Measurements from ENCODE around the gene KCNK2.

Gene KCNK2

DNA sequence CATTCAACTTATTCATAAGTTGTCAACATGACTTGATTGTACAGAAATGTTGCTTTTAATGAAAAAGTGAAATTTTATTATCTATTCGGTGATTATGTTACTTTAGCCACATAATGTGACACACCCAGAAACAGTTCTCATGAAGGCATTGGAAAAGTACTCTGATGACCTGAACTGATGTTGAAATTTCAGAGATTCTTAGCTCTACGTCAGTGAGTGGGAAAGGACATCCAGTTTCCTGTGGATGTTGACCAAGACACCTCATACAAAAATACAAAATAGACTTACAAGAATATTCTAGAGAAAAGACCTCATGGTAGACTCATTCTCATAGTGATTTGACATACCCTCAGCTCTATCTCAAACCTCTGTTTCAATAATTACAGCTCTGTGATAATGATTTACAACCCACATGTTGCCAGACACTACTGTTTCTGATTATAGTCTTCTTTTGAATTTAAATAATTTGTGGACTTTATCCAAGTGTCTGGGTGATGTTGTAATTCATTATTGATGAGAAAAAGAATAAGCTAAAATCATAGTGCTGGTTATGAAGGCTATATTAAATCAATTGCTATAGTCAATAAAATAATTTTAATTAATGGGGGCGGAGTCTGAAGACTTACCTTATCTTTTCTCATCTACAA, 37.3 kb downstream of the KCNK2 start:
- TF ChIP-seq, protein P1, sequence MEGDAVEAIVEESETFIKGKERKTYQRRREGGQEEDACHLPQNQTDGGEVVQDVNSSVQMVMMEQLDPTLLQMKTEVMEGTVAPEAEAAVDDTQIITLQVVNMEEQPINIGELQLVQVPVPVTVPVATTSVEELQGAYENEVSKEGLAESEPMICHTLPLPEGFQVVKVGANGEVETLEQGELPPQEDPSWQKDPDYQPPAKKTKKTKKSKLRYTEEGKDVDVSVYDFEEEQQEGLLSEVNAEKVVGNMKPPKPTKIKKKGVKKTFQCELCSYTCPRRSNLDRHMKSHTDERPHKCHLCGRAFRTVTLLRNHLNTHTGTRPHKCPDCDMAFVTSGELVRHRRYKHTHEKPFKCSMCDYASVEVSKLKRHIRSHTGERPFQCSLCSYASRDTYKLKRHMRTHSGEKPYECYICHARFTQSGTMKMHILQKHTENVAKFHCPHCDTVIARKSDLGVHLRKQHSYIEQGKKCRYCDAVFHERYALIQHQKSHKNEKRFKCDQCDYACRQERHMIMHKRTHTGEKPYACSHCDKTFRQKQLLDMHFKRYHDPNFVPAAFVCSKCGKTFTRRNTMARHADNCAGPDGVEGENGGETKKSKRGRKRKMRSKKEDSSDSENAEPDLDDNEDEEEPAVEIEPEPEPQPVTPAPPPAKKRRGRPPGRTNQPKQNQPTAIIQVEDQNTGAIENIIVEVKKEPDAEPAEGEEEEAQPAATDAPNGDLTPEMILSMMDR (IDR thresholded peaks at IDR 0.05; ENCODE audit: borderline replicate concordance, control extremely low read depth, extremely low read depth, insufficient read depth, missing control alignments), result no peak
- no peak for DNase-seq (ENCODE audit: low spot score)
- in situ Hi-C loops (cut with MboI; ENCODE audit: low sequenced_read_pairs, unreplicated experiment), result no loop called here

- in situ Hi-C loops (cut with MboI; ENCODE audit: low sequenced_read_pairs, unreplicated experiment), result no loop called here
- no peak for DNase-seq (ENCODE audit: low spot score)
Observed at GRCh38 chr1:215128504-215128903, 46.0 kb downstream of the KCNK2 start.

GRCh38 chr1:215131291-215131690, 48.8 kb downstream of the KCNK2 start:
- DNase-seq (ENCODE audit: low spot score), result no peak
- TF ChIP-seq, protein P1 (IDR thresholded peaks at IDR 0.05; ENCODE audit: borderline replicate concordance, control extremely low read depth, extremely low read depth, insufficient read depth, missing control alignments), result no peak
- in situ Hi-C loops (cut with MboI; ENCODE audit: low sequenced_read_pairs, unreplicated experiment), result no loop called here

More at GRCh38 chr1:215128504-215128903, 46.0 kb downstream of the KCNK2 start:
- TF ChIP-seq, protein P1 (IDR thresholded peaks at IDR 0.05; ENCODE audit: borderline replicate concordance, control extremely low read depth, extremely low read depth, insufficient read depth, missing control alignments), result no peak

GRCh38 chr1:215132156-215132555, 49.6 kb downstream of the KCNK2 start:
- in situ Hi-C loops (cut with MboI; ENCODE audit: low sequenced_read_pairs, unreplicated experiment), result no loop called here
- TF ChIP-seq, protein P1 (IDR thresholded peaks at IDR 0.05; ENCODE audit: borderline replicate concordance, control extremely low read depth, extremely low read depth, insufficient read depth, missing control alignments), result no peak
- no peak for DNase-seq (ENCODE audit: low spot score)

- TF ChIP-seq, protein P1 (IDR thresholded peaks at IDR 0.05; ENCODE audit: borderline replicate concordance, control extremely low read depth, extremely low read depth, insufficient read depth, missing control alignments), result no peak
- no peak for DNase-seq (ENCODE audit: low spot score)
- in situ Hi-C loops (cut with MboI; ENCODE audit: low sequenced_read_pairs, unreplicated experiment), result no loop called here
Observed at GRCh38 chr1:215133532-215133931, 51.0 kb downstream of the KCNK2 start.

DNA sequence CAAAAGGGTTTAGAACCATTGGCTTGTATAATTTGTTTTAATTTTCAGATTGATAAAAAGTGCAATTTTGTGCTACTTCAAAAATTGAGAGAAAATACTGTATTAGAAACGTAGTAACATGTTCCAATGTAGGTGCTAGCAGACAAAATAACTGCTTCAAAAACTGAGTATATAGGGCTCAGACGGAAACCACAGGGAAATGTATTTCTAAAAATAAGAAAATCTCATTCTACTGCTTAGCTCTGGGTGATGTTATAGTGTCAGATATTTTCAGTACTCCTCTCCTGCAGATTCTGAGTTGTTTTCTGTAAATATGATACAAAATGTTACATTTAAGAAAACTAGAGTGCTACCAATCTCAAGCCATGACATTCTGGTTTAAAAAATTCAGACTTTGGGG, 55.4 kb downstream of the KCNK2 start:
- no peak for DNase-seq (ENCODE audit: low spot score)
- TF ChIP-seq, protein P1 (IDR thresholded peaks at IDR 0.05; ENCODE audit: borderline replicate concordance, control extremely low read depth, extremely low read depth, insufficient read depth, missing control alignments), result no peak
- in situ Hi-C loops (cut with MboI; ENCODE audit: low sequenced_read_pairs, unreplicated experiment), result no loop called here
